GM06990 (cell line): ENCODE results near the gene CNNM1.

Experiments used
- DNase-seq: peaks from one replicate; pipeline ENCODE4 v3.0.0-alpha.2; 2011; ENCODE audit not compliant: insufficient read length; ENCODE audit errors: extremely low read depth
- H3K27me3 ChIP-seq: replicated peaks from 2 replicates; pipeline ENCODE4 v1.6.0; 2011; ENCODE audit warnings: low read length; ENCODE audit not compliant: control insufficient read depth, insufficient read depth
- H3K36me3 ChIP-seq: 2 replicates; pipeline ENCODE4 v1.5.1; 2011; ENCODE audit warnings: low read length; ENCODE audit not compliant: control insufficient read depth, insufficient read depth
- H3K4me3 ChIP-seq: replicated peaks from 2 replicates; pipeline ENCODE4 v1.5.1; 2011; ENCODE audit warnings: low read depth, mild to moderate bottlenecking, control low read depth, low read length
- CTCF ChIP-seq: IDR thresholded peaks from 2 replicates; pipeline ENCODE4 v1.5.1; 2011; ENCODE audit warnings: low read length, control low read depth, mild to moderate bottlenecking, inconsistent platforms; ENCODE audit not compliant: insufficient read depth, poor library complexity, severe bottlenecking

CNNM1 gene

GRCh38 chr10:99418910-99419624 lies 89.9 kb downstream of the CNNM1 start:
- no peaks in the 10 kb centered on the region for H3K27me3 ChIP-seq
- DNase-seq: no peak
- H3K36me3 ChIP-seq: peaks cover 5% of the 10 kb centered on the region
- TF ChIP-seq CTCF: no peak
- no peak overlapping the region for H3K4me3 ChIP-seq

- no peak overlapping the region for H3K4me3 ChIP-seq
- no peaks in the 10 kb centered on the region for H3K27me3 ChIP-seq
- no peak for DNase-seq
- peaks cover 5% of the 10 kb centered on the region for H3K36me3 ChIP-seq
- TF ChIP-seq CTCF: no peak
Measured at GRCh38 chr10:99419688-99420087, 90.5 kb downstream of the CNNM1 start.

GRCh38 chr10:99421233-99421739 lies 92.1 kb downstream of the CNNM1 start:
- H3K36me3 ChIP-seq: peaks cover 5% of the 10 kb centered on the region
- H3K27me3 ChIP-seq: no peaks in the 10 kb centered on the region
- TF ChIP-seq CTCF: no peak

GRCh38 chr10:99422529-99423096 lies 93.5 kb downstream of the CNNM1 start:
- no peak for TF ChIP-seq CTCF
- Histone ChIP-seq H3K36me3 (peaks cover 5% of the 10 kb centered on the region), H3K27me3 (no peaks in the 10 kb centered on the region)

More at GRCh38 chr10:99421233-99421739, 92.1 kb downstream of the CNNM1 start:
- no peak overlapping the region for H3K4me3 ChIP-seq
- DNase-seq: no peak

GRCh38 chr10:99424656-99425055 lies 95.5 kb downstream of the CNNM1 start:
- Histone ChIP-seq H3K4me3 (no peak overlapping the region), H3K27me3 (no peaks in the 10 kb centered on the region), H3K36me3 (peaks cover 4% of the 10 kb centered on the region)
- no peak for TF ChIP-seq CTCF
- no peak for DNase-seq

More at GRCh38 chr10:99422529-99423096, 93.5 kb downstream of the CNNM1 start:
- H3K4me3 ChIP-seq: no peak overlapping the region
- DNase-seq: no peak
